ENCODE data around the gene HSP90AA1. TPM values are rescaled to one million over a fixed set of nuclear protein-coding genes. Genes with fewer than 3 reads are reported as not detected.

Gene HSP90AA1
- total RNA-seq, 2 experiments from 2014 or later = 543 to 668 TPM

DNA sequence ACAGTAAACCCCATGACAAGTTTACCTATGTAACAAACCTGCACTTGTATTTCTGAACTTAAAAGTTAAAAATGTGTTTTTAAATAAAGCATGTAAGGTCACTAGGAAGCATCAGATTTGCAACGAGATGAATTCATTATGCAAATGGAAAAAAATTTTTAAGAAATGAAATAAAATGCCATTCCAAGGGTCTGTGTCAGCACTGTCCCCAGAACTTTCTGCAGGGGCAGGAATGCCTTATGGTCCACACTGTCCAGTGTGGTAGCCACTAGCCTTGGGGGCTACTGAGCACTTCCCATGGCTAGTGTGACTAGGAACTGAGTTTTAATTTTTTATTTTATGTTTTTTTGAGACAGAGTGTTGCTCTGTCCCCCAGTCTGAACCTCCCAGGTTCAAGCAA lies 49.2 kb downstream of the HSP90AA1 start:
- H3K27ac Mint-ChIP-seq = no peak overlapping the region
- CTCF ChIA-PET = interaction anchor here (0.7 to 1.4 kb wide), 3 partner anchors 59 to 228 kb away, joined by 3 to 4 read pairs (median 3); no protein-coding TSS in a partner anchor
- ATAC-seq (no peak), DNase-seq (no peak)
- no peaks in the 10 kb centered on the region for H3K9me3 Mint-ChIP-seq (ENCODE audit: low read depth)
- H3K36me3 Mint-ChIP-seq = peaks cover 81% of the 10 kb centered on the region
- no peaks in the 10 kb centered on the region for H3K27me3 Mint-ChIP-seq
- no peak overlapping the region for H3K4me3 Mint-ChIP-seq
- H3K4me1 Mint-ChIP-seq = no peaks in the 10 kb centered on the region

DNA sequence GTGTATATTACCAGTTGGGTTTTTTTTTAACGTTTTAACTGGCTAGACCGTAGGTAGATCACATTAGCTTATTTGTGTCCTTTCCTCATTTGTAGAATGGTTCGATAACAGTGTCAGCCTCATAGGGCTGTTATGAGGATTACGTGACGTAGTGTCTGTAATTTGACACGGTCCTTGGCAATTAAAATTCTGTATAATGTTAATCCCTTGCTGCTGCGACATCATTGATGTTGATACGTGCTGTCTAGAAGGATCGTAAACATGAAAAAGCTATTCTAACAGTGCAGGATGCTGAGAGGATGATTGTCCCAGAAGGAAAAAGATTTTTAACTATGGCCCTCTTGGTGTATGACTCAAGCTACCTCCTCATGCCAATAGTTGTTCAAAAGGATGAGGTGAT lies 50.9 kb downstream of the HSP90AA1 start:
- ATAC-seq (no peak), DNase-seq (no peak)
- no peaks in the 10 kb centered on the region for H3K27me3 Mint-ChIP-seq
- no peaks in the 10 kb centered on the region for H3K9me3 Mint-ChIP-seq (ENCODE audit: low read depth)
- CTCF ChIA-PET = no interaction called here
- H3K4me1 Mint-ChIP-seq = no peaks in the 10 kb centered on the region
- peaks cover 69% of the 10 kb centered on the region for H3K36me3 Mint-ChIP-seq
- H3K27ac Mint-ChIP-seq = no peak overlapping the region
- no peak overlapping the region for H3K4me3 Mint-ChIP-seq

DNA sequence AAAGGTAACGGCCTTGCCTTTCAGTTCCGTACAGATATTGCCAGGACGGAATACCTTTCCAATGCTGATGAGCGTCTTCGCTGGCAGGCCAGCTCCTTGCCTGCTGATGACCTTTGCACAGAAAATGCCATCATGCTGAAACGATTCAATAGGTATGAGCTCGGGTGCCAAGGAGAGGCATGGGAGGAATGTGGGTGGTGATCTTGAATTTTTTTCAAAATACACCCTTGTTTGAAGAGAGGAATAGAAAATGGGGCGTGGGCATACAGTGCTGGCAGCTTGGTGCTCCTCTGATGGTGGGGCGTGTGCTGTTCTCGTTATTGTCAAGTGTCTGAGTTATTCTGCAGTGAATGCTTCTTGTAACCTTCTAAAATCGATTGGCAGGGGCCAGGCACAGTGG lies 52.5 kb downstream of the HSP90AA1 start:
- DNase-seq (no peak), ATAC-seq (no peak)
- peaks cover 7% of the 10 kb centered on the region for H3K4me1 Mint-ChIP-seq
- no peak overlapping the region for H3K4me3 Mint-ChIP-seq
- no peak overlapping the region for H3K27ac Mint-ChIP-seq
- H3K27me3 Mint-ChIP-seq = no peaks in the 10 kb centered on the region
- CTCF ChIA-PET = no interaction called here
- H3K36me3 Mint-ChIP-seq = peaks cover 64% of the 10 kb centered on the region
- H3K9me3 Mint-ChIP-seq (ENCODE audit: low read depth) = no peaks in the 10 kb centered on the region

DNA sequence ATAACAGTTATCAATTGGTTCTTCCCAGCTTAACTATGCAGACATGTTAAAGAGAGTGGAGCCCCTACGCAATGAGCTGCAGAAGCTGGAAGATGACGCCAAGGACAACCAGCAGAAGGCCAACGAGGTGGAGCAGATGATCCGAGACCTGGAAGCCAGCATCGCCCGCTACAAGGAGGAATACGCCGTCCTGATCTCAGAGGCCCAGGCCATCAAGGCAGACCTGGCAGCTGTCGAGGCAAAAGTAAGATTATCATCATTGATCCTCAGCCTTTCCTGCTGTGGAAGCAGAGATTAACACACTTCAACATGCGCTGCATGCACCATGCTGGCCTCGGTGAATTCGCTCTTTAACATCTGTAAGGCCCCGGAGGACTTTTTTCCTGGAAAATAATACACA lies 53.6 kb downstream of the HSP90AA1 start:
- peaks cover 11% of the 10 kb centered on the region for H3K4me1 Mint-ChIP-seq
- H3K27me3 Mint-ChIP-seq = no peaks in the 10 kb centered on the region
- peaks cover 65% of the 10 kb centered on the region for H3K36me3 Mint-ChIP-seq
- H3K9me3 Mint-ChIP-seq (ENCODE audit: low read depth) = no peaks in the 10 kb centered on the region
- ATAC-seq (no peak), DNase-seq (no peak)
- CTCF ChIA-PET = interaction anchor here (1.3 kb wide), 1 partner anchor 263 kb away, joined by 3 read pairs; no protein-coding TSS in a partner anchor
- H3K4me3 Mint-ChIP-seq = no peak overlapping the region
- no peak overlapping the region for H3K27ac Mint-ChIP-seq

Other genes with a start within 250 kb of the HSP90AA1 start
- gene DYNC1H1, start 122.5 kb downstream of the HSP90AA1 start, total RNA-seq = 100 to 1,000 TPM; 308 to 325 TPM
- gene WDR20, start 52.9 kb upstream of the HSP90AA1 start, total RNA-seq = 10 to 100 TPM; 32.6 to 33.6 TPM
- 1 to 10 TPM; 3.2 to 3.6 TPM for gene MOK, start 218.1 kb upstream of the HSP90AA1 start, total RNA-seq
- gene ZNF839, start 232.7 kb upstream of the HSP90AA1 start, total RNA-seq = 10 to 100 TPM; 11.9 to 13.5 TPM